Upper lobe of left lung (tissue), 4 donors: ENCODE measurements around the gene RYR1.

Source experiments
- CTCF ChIP-seq, 6 experiments: fragments of 450-650 bp in 4 of 6; fragments of 200-600 bp in 2 of 6; sonication (generic) in 2 of 6; IDR thresholded peaks; one replicate each; pipeline ENCODE4 v1.5.1; 2016 to 2019; ENCODE audit warnings: antibody characterized with exemption in 6 of 6
- EP300 ChIP-seq, 4 donors: sonication (generic); formaldehyde crosslinking; IDR thresholded peaks; one replicate each; pipeline ENCODE4 v1.5.1; 2017; ENCODE audit warnings: antibody characterized with exemption in 4 of 4, control low read depth in 2 of 4
- POLR2A ChIP-seq, 4 donors: fragments of 450-650 bp; IDR thresholded peaks; one replicate each; pipeline ENCODE4 v1.5.1; 2016 to 2017; ENCODE audit warnings: antibody characterized with exemption in 4 of 4, mild to moderate bottlenecking in 2 of 4
- POLR2AphosphoS5 ChIP-seq, 2 donors: sonication (generic); formaldehyde crosslinking; IDR thresholded peaks; one replicate each; pipeline ENCODE4 v1.5.1; 2017; ENCODE audit warnings: antibody characterized with exemption in 2 of 2

GRCh38 chr19:38512277-38512676 is 78.8 kb downstream of the RYR1 start:
- no peak for TF ChIP-seq CTCF (IDR thresholded peaks at IDR 0.05)
- TF ChIP-seq POLR2A (IDR thresholded peaks at IDR 0.05), result no peak
- no peak for TF ChIP-seq POLR2AphosphoS5 (IDR thresholded peaks at IDR 0.05)
- TF ChIP-seq EP300 (IDR thresholded peaks at IDR 0.05), result no peak
